ENCODE data around the gene TLR7. TPM values are rescaled to one million over a fixed set of nuclear protein-coding genes. Genes with fewer than 3 reads are reported as not detected.

Gene TLR7
- polyA plus RNA-seq, 1 donor from 2014 or later = 26.1 TPM

- Mint-ChIP-seq H3K4me1 (no peaks in the 10 kb centered on the region), H3K36me3 (peaks cover 1% of the 10 kb centered on the region), H3K27me3 (peaks cover 17% of the 10 kb centered on the region), H3K9me3 (peaks cover 2 to 15% (median 2%) of the 10 kb centered on the region in 3 donors), H3K27ac (no peak overlapping the region), H3K4me3 (no peak overlapping the region)
These were observed 63.3 kb downstream of the TLR7 start for GRCh38 chrX:12930150-12930549.

- Mint-ChIP-seq H3K27me3 (peaks cover 17% of the 10 kb centered on the region), H3K36me3 (peaks cover 1% of the 10 kb centered on the region), H3K9me3 (peaks cover 2 to 10% (median 2%) of the 10 kb centered on the region in 3 donors), H3K4me1 (no peaks in the 10 kb centered on the region), H3K4me3 (no peak overlapping the region), H3K27ac (no peak overlapping the region)
These were observed 65.4 kb downstream of the TLR7 start for GRCh38 chrX:12932244-12932643.

- peaks cover 16% of the 10 kb centered on the region for H3K27me3 Mint-ChIP-seq
- H3K36me3 Mint-ChIP-seq = peaks cover 1% of the 10 kb centered on the region
- no peak overlapping the region for H3K27ac Mint-ChIP-seq
- H3K4me1 Mint-ChIP-seq = no peaks in the 10 kb centered on the region
- peaks cover 0 to 3% (median 2%) of the 10 kb centered on the region in 3 donors for H3K9me3 Mint-ChIP-seq
- H3K4me3 Mint-ChIP-seq = no peak overlapping the region
These were observed 68.0 kb downstream of the TLR7 start for GRCh38 chrX:12934850-12935249.

GRCh38 chrX:12936947-12937346 is 70.1 kb downstream of the TLR7 start:
- Mint-ChIP-seq H3K27me3 (peaks cover 16% of the 10 kb centered on the region), H3K4me3 (no peak overlapping the region), H3K4me1 (no peaks in the 10 kb centered on the region), H3K27ac (no peak overlapping the region), H3K9me3 (peaks cover 0 to 2% (median 0%) of the 10 kb centered on the region in 3 donors), H3K36me3 (no peaks in the 10 kb centered on the region)

Other genes with a start within 250 kb of the TLR7 start
- 36.9 TPM for gene PRPS2, start 75.7 kb upstream of the TLR7 start, polyA plus RNA-seq
- 0.20 TPM for gene TLR8, start 39.5 kb downstream of the TLR7 start, polyA plus RNA-seq
- 19,114 TPM for gene TMSB4X, start 108.0 kb downstream of the TLR7 start, polyA plus RNA-seq
- gene FAM9C, start 177.5 kb downstream of the TLR7 start, polyA plus RNA-seq = not detected

Measured in IgD-negative memory B cell (primary cell).